HepG2 (cell line): Measurements from ENCODE around the gene STARD5. TPM values are rescaled to one million over a fixed set of nuclear protein-coding genes. Genes with fewer than 3 reads are reported as not detected.

Experiments
- ATAC-seq: fragments of 200-7000 bp; cut with Tn5 transposase; 3 replicates; pipeline ENCODE4 v1.9.1; 2020; ENCODE audit warnings: mild to moderate bottlenecking, moderate library complexity
- BruUV-seq: library from RNA; stranded (reverse); fragments of 400-500 nt; replicated peaks from 2 replicates; lab custom pipeline; 2021; lab: Mats Ljungman, UMichigan
- CTCF ChIA-PET: fragments of 300-600 bp; formaldehyde crosslinking; extraction: SDS; loops from one replicate; lab custom pipeline; 2021; ENCODE audit warnings: low total read pairs, inconsistent platforms, low intra/inter-chr PET ratio; lab: Yijun Ruan, JAX
- POLR2A ChIA-PET: fragments of 350-600 bp; sonication (Branson Sonifier 250); formaldehyde crosslinking; loops from one replicate; lab custom pipeline; 2020; ENCODE audit warnings: antibody characterized with exemption, inconsistent platforms; lab: Yijun Ruan, JAX
- DNase-seq: peaks from one replicate; pipeline ENCODE4 v3.0.0-alpha.2; 2015; ENCODE audit warnings: low spot score
- FAIRE-seq: peaks from 3 replicates; lab custom pipeline; 2011; peaks lifted over from hg19 to GRCh38; lab: Jason Lieb, UNC
- H2AFZ ChIP-seq: one replicate; pipeline ENCODE4 v1.6.1; 2011; ENCODE audit warnings: low read length, inconsistent platforms
- H3K27ac ChIP-seq: fragments of 300-600 bp; 3 replicates; pipeline ENCODE4 v1.8.0; 2011; ENCODE audit warnings: mixed run types, mild to moderate bottlenecking, mixed read lengths, low read length, inconsistent platforms; ENCODE audit not compliant: insufficient read depth; ENCODE audit errors: extremely low read length
- H3K27me3 ChIP-seq, 2 experiments: fragments of 200-600 bp in 1 of 2; 2 replicates in 1 of 2; 3 replicates in 1 of 2; pipeline versions ENCODE4 v1.6.0 to v1.8.0; 2011; ENCODE audit warnings: low read length in 2 of 2, mild to moderate bottlenecking in 2 of 2, moderate library complexity in 2 of 2, inconsistent platforms in 1 of 2; ENCODE audit not compliant: insufficient read depth in 2 of 2, control insufficient read depth in 1 of 2
- H3K36me3 ChIP-seq, 2 experiments: fragments of 200-600 bp in 1 of 2; replicated peaks in 1 of 2; 2 replicates in 1 of 2; 3 replicates in 1 of 2; pipeline versions ENCODE4 v1.5.1 to v1.8.0; 2011; ENCODE audit warnings: low read length in 2 of 2, inconsistent platforms in 1 of 2; ENCODE audit not compliant: insufficient read depth in 2 of 2, control insufficient read depth in 1 of 2
- H3K4me1 ChIP-seq: 2 replicates; pipeline ENCODE4 v1.5.1; 2012; ENCODE audit warnings: low read length, inconsistent platforms; ENCODE audit not compliant: insufficient read depth
- H3K4me2 ChIP-seq: 2 replicates; pipeline ENCODE4 v1.6.0; 2011; ENCODE audit warnings: low read depth, low read length, inconsistent platforms
- H3K4me3 ChIP-seq, 3 experiments: fragments of 200-600 bp in 1 of 3; sonication (generic), shearing (Covaris generic) in 1 of 3; replicated peaks in 1 of 3; 2 replicates each; pipeline ENCODE4 v1.5.1; 2011 to 2016; ENCODE audit warnings: low read length in 3 of 3, inconsistent platforms in 2 of 3, low read depth in 2 of 3, mild to moderate bottlenecking in 2 of 3, control low read depth in 1 of 3, mixed read lengths in 1 of 3; ENCODE audit not compliant: insufficient read depth in 1 of 3
- H3K79me2 ChIP-seq: one replicate; pipeline ENCODE4 v1.6.1; 2011; ENCODE audit warnings: low read length, inconsistent platforms; ENCODE audit not compliant: insufficient read depth
- H3K9ac ChIP-seq: 2 replicates; pipeline ENCODE4 v1.6.0; 2011; ENCODE audit warnings: mild to moderate bottlenecking, low read depth, low read length, inconsistent platforms; ENCODE audit not compliant: insufficient read depth
- H3K9me3 ChIP-seq: 2 replicates; pipeline ENCODE4 v1.5.1; 2012; ENCODE audit warnings: mild to moderate bottlenecking, low read length
- H4K20me1 ChIP-seq: 2 replicates; pipeline ENCODE4 v1.6.0; 2011; ENCODE audit warnings: inconsistent platforms, mild to moderate bottlenecking, low read length, moderate library complexity; ENCODE audit not compliant: insufficient read depth
- ATRX ChIP-seq: sonication (generic); formaldehyde crosslinking; IDR thresholded peaks from 2 replicates; pipeline ENCODE4 v1.4.0; 2020; ENCODE audit warnings: missing genetic modification reagents, borderline replicate concordance
- GTF2F1 ChIP-seq: fragments of 150-350 bp; IDR thresholded peaks from 2 replicates; pipeline ENCODE4 v1.6.1; 2014; ENCODE audit warnings: low read length
- KAT2B ChIP-seq: fragments of 150-350 bp; IDR thresholded peaks from 2 replicates; pipeline ENCODE4 v1.6.1; 2014; ENCODE audit warnings: low read depth, low read length, borderline replicate concordance
- KAT8 ChIP-seq: IDR thresholded peaks from 2 replicates; pipeline ENCODE4 v1.6.1; 2016; ENCODE audit warnings: missing genetic modification reagents, missing compliant biosample characterization
- MTA1 ChIP-seq: sonication (generic); formaldehyde crosslinking; IDR thresholded peaks from 2 replicates; pipeline ENCODE4 v1.4.0; 2020; ENCODE audit warnings: missing genetic modification reagents, mild to moderate bottlenecking, borderline replicate concordance
- MTA3 ChIP-seq: sonication (generic); formaldehyde crosslinking; IDR thresholded peaks from 2 replicates; pipeline ENCODE4 v1.4.0; 2020; ENCODE audit warnings: missing genetic modification reagents
- STAT6 ChIP-seq: sonication (generic); formaldehyde crosslinking; IDR thresholded peaks from 2 replicates; pipeline ENCODE4 v1.4.0; 2020; ENCODE audit warnings: missing genetic modification reagents, mild to moderate bottlenecking, borderline replicate concordance
- ZBTB38 ChIP-seq: sonication (generic); formaldehyde crosslinking; IDR thresholded peaks from 2 replicates; pipeline ENCODE4 v1.5.1; 2020; ENCODE audit warnings: mild to moderate bottlenecking, missing genetic modification reagents
- ZNF10 ChIP-seq: sonication (generic); formaldehyde crosslinking; IDR thresholded peaks from 2 replicates; pipeline ENCODE4 v1.4.0; 2020; ENCODE audit warnings: mild to moderate bottlenecking, low read depth, missing genetic modification reagents, borderline replicate concordance
- ZNF160 ChIP-seq: sonication (generic); formaldehyde crosslinking; IDR thresholded peaks from 2 replicates; pipeline ENCODE4 v1.8.0; 2022; ENCODE audit warnings: mild to moderate bottlenecking, inconsistent platforms, missing genetic modification reagents
- ZNF354B ChIP-seq: sonication (generic); formaldehyde crosslinking; IDR thresholded peaks from 2 replicates; pipeline ENCODE4 v1.8.0; 2022; ENCODE audit warnings: mild to moderate bottlenecking, missing genetic modification reagents
- ZNF546 ChIP-seq: sonication (generic); formaldehyde crosslinking; conservative IDR thresholded peaks from 2 replicates; pipeline ENCODE4 v1.8.1; 2023; ENCODE audit warnings: mild to moderate bottlenecking, missing genetic modification reagents
- ZNF567 ChIP-seq: sonication (generic); formaldehyde crosslinking; IDR thresholded peaks from 2 replicates; pipeline ENCODE4 v1.8.1; 2023; ENCODE audit warnings: mild to moderate bottlenecking, missing genetic modification reagents, borderline replicate concordance
- ZNF768 ChIP-seq: sonication (generic); formaldehyde crosslinking; IDR thresholded peaks from 2 replicates; pipeline ENCODE4 v1.4.0; 2020; ENCODE audit warnings: missing genetic modification reagents
- WGBS: methylation state at CpG from one replicate; pipeline ENCODE4 v1.1.6; 2017; ENCODE audit warnings: low lambda C conversion rate; 5-methylcytosine and 5-hydroxymethylcytosine counted together
- in situ Hi-C: cut with HindIII; loops from 2 replicates; pipeline ENCODE4 v1.10.0; 2017; ENCODE audit warnings: low pct_unique_long_range_greater_than_20kb; ENCODE audit not compliant: extremely low pct_ligation_motif_present
- intact Hi-C: fragments of 100-400 bp; cut with micrococcal nuclease; formaldehyde crosslinking; loops from one replicate; pipeline ENCODE4 v1.10.0; 2022; ENCODE audit not compliant: unreplicated experiment
- polyA plus RNA-seq, 8 experiments: library from polyadenylated mRNA; depleted of rRNA in 3 of 8; stranded (reverse) in 7 of 8; unstranded in 1 of 8; fragments of >200 nt; fragmentation: Illumina TruSeq in 4 of 8; extraction: Trizol in 4 of 8; gene quantifications; 2 replicates each; pipeline versions ENCODE4 v1.2.1 to v1.2.3, GENCODE V29; 2011 to 2016; ENCODE audit warnings: low read depth in 4 of 8, missing spikeins in 1 of 8, mixed read lengths in 1 of 8; ENCODE audit not compliant: insufficient read depth in 1 of 8
- total RNA-seq, 5 experiments: library from RNA; depleted of rRNA; stranded (reverse); fragments of >200 nt; fragmentation: Illumina TruSeq; extraction: Trizol; gene quantifications; 2 replicates each; pipeline ENCODE4 v1.2.3, GENCODE V29; 2016; ENCODE audit warnings: low read depth in 1 of 5

Gene STARD5
- total and polyA plus RNA-seq, 2 of the 13 experiments (the other 11 are each of a cell fraction or from before 2014, with no cell fraction given) = 3.1 to 3.5 TPM

- CTCF ChIA-PET = no interaction called here
- no peak for DNase-seq
- intact Hi-C loops = no loop called here
- Histone ChIP-seq H3K4me1 (no peaks in the 10 kb centered on the region), H3K27me3 (no peaks in the 10 kb centered on the region), H3K27ac (no peak overlapping the region), H3K79me2 (no peaks in the 10 kb centered on the region)
- no TSS peak for BruUV-seq
- WGBS = 92% methylated on average over 12 of the region's 14 CpGs
- TF ChIP-seq ATRX (no peak), STAT6 (CRISPR knock-in tag) (no peak), ZBTB38 (CRISPR knock-in tag) (no peak), MTA1 (CRISPR knock-in tag) (no peak), ZNF546 (CRISPR knock-in tag) (no peak), ZNF10 (CRISPR knock-in tag) (no peak), ZNF768 (CRISPR knock-in tag) (no peak), KAT2B (no peak), GTF2F1 (no peak), ZNF354B (CRISPR knock-in tag) (no peak), ZNF160 (CRISPR knock-in tag) (no peak), MTA3 (CRISPR knock-in tag) (no peak), ZNF567 (CRISPR knock-in tag) (no peak), KAT8 (CRISPR knock-in tag) (no peak)
- TF ChIP-seq, all 625 proteins: peak for 0
- FAIRE-seq (no peak), ATAC-seq (no peak)
- H3K4me2 ChIP-seq = no peak overlapping the region
- no peaks in the 10 kb centered on the region for H4K20me1 ChIP-seq
- H3K36me3 ChIP-seq = peaks cover 0 to 14% of the 10 kb centered on the region in 2 experiments; a peak in 3 of 5 replicates
- H3K9me3 ChIP-seq = no peaks in the 10 kb centered on the region
- H2AFZ ChIP-seq = no peak overlapping the region
- no peak overlapping the region for H3K9ac ChIP-seq
- POLR2A ChIA-PET = no interaction called here
- H3K4me3 ChIP-seq = no peak overlapping the region
- in situ Hi-C loops = no loop called here
Measured at GRCh38 chr15:81315452-81316175, 8.3 kb downstream of the STARD5 start.
